GM19397 (cell line): ENCODE data around the gene LAMA3.

Experiments used
- ATAC-seq: cut with Tn5 transposase; IDR thresholded peaks from one replicate; pipeline ENCODE4 v1.9.1; 2021; ENCODE audit warnings: mild to moderate bottlenecking, moderate library complexity; ENCODE audit not compliant: unreplicated experiment

LAMA3 gene

DNA sequence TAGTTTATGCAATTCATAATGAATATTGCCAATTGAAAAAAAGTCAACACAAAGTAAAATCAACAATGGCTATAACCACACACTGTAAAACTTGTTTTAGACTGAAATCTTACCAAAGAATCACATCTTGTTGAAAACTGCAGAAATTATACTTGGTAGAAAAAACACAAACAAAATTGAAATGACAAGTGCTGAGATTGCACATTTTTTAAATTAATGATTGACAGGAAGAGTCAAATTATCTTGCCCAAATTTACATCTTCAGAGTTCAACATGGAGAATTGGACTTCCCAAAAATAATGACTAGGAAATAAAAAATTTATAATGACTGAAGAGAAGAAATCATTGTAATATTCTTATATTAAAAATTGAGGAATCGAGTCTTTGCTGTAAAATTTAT lies 240.7 kb downstream of the LAMA3 start:
- no peak for ATAC-seq

GRCh38 chr18:23932385-23933067 lies 243.3 kb downstream of the LAMA3 start:
- no peak for ATAC-seq

- ATAC-seq = no peak
These were observed 244.2 kb downstream of the LAMA3 start for GRCh38 chr18:23933407-23933806.

GRCh38 chr18:23934252-23934651 lies 245.0 kb downstream of the LAMA3 start:
- ATAC-seq = no peak

DNA sequence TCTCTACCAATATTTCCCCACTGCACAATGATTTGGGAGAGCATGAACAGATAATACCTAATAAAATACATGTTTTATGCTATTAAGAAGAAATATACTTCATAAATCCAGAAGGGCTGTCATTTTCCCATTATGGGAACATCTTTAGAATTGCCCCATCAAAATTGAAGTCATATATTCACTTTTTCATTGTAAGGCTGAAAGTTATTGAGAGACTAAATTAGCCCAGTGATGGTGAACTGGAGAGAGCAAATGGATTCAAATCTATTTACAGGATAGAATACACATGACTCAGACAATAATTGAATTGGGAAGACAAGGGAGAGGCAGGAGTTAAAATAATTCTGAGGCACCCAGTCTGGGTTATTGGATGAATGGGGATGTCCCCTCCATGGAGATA lies 245.6 kb downstream of the LAMA3 start:
- ATAC-seq = no peak

DNA sequence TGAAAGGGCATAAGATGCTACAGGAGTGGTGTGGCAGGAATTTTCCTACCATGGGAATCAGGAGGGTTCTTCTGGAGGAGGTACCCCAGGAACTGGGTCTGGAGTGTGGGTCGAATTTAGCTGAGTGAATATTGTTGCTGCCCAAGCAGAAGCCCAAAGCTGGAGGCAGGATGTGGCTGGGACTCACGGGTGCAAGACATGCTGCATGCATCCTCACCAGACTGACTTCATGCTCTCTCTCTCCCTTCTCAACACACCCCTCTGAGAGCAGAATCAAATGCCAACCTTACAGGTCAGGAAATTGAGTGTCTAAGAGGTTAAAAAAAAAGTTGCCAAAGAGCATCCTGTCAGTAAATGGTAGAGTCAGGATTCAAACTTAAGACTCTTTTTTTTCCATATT lies 246.6 kb downstream of the LAMA3 start:
- no peak for ATAC-seq

DNA sequence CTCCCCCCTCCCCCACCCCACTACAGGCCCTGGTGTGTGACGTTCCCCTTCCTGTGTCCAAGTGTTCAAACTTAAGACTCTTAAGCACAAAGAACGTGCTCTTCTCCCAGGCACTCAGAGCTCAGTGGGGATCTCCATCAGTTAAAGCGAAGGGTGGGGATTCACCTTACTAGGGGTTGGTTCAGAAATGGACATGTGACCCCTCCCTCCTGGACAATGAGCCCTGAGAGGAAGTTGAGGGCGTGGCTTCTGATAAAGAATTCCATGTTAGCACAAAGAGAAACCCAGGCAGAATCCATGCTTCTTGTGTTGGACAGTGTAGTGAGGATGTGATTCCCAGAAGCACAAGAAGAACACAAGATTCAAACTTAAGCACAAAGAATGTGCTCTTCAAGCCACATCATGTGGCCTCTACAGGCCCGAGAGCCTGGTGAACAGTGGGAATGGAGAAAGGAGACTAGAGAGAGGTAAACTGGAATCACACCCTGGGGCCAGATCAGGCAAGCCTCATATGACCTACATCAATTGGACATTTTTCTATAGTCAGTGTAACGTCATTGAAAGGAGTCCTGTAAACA lies 247.2 kb downstream of the LAMA3 start:
- ATAC-seq = no peak

GRCh38 chr18:23938043-23938756 lies 248.9 kb downstream of the LAMA3 start:
- ATAC-seq = no peak

GRCh38 chr18:23938901-23939341 lies 249.7 kb downstream of the LAMA3 start:
- ATAC-seq = no peak

- ATAC-seq = no peak
These were observed 250.1 kb downstream of the LAMA3 start for GRCh38 chr18:23939366-23939765.

DNA sequence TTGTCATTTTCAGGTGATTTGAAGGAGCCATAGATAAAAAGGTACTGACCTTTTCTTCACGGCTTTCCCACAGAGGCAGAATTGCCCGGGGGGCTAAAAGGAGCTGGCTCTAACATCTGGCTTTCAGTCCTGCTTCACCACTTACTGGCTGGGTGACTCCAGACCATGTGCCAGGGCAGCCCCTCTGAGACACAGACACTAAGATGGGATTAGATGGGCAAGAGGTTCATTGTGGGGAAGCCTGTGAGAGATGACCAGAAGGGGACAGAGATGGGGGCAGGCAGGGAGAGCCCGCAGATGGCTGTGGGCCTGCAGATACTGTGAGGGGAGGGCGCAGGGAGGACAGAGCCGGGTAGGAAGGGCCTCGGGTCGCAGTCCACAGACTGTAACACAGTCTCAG lies 250.6 kb downstream of the LAMA3 start:
- no peak for ATAC-seq

- ATAC-seq = no peak
These were observed 252.5 kb downstream of the LAMA3 start for GRCh38 chr18:23941791-23942190.

- ATAC-seq = no peak
These were observed 253.9 kb downstream of the LAMA3 start for GRCh38 chr18:23943104-23943503.

DNA sequence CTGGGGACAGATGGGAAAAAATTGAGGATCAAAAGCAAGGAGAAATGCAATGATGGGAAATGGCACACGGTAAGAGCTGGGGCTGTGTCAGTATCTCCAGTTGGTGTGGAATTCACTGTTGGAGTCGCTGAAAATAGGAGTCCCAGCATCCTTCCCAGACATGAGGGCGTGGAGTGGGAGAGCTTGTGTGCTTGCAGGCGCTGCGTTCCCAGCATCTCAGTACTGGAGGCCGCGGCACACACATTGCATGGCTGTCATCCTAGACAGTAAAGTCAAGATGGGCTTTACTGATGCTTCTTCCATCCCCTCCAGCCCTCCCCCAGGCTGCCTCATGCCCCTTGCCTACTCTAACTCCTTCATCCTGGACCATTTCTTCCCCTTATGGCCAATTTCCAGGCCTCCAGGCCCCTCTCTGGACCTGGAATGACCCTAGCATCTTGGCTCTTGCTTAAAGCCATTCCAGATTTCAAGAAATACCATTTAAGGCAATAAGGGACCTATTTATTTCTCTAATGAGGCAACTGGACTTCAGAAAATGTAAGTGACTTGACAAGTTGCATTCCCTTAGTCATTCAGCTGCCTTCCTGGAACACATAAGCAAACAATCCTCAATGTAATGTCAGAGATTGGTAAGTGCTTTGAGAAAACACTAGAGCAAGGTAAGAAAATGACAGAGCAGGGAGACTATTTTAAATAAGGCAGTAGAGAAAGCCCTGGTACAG lies 254.8 kb downstream of the LAMA3 start:
- ATAC-seq = no peak

DNA sequence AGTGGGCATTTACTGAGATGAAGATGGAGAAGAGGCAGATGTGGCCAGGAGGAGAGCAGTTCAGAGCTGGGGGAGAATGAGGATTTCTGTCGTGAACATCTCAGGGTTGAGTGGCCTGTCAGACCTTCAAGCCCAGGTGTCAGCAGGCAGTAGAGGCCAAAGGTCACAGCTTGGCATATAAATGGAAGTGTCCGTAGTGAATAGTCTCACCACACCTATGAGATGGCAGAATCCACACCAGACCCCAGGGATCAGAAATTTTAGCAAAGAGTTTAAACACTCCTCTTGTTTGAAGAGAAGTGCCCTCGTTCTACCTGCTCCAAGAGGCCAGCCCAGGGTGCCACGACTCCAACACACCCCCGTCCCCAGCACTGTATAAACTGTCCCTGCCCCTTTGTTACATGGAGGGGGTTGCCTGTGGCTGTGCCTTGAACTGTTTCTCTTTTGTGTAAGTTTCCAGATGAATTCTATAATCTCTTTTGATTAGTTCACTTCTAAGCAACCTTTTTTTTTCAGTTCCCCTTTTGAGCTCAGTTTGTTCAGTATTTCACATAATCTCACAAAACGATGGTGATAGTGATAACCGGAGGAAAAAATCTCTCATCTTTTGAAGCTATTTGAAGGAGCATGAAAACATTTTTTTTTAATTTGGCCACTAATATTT lies 256.3 kb downstream of the LAMA3 start:
- no peak for ATAC-seq

DNA sequence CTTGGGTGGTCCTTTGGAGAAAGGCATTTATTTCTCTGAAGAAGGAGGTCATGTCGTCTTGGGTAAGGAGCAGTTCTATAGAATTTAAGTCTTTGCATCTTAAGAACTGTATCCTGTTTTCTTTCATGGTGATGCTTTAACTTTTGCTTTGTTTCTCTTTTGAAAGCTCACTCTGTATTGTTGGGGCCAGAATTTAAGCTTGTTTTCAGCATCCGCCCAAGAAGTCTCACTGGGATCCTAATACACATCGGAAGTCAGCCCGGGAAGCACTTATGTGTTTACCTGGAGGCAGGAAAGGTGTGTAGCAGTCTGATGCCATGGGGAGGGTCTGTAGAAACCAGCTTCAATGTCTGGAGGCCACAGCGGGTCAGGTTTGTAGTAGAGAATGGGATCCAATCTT lies 260.6 kb downstream of the LAMA3 start:
- ATAC-seq = no peak

GRCh38 chr18:23950644-23951043 lies 261.4 kb downstream of the LAMA3 start:
- ATAC-seq = no peak

DNA sequence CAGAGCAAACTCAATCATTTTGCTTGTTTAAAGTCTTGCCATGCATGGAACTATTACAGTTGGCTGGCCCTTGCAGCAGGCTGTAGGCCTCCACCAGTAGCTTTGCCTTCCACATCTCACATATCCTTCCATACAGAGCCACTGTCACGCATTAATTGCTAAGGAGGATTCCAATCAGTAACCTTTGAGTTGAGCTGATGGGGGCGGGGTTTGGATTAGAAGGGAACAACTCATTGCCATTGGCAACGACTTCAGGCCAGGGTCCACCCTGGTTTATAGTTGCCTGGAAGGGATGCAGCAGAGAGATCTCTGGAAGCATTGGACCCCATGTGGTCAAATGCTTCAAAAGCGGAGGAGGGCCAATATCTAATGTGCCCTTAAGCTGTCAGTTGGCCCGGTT lies 262.0 kb downstream of the LAMA3 start:
- ATAC-seq = no peak

DNA sequence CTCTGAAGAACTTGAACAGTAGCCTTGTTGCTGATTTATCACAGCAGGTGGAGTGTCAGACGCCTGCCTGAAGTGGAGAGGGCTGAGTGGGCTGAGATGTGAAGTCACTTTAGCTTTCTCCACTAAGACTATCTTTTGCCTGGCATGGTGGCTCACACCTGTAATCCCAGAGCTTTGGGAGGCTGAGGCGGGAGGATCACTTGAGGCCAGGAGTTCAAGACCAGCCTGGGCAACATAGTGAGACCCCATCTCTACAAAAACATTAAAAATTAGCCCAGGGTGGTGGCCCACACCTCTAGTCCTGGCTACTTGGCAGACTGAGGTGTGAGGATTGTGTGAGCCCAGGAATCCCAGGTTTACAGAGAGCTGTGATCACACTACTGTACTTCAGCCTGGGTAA lies 264.7 kb downstream of the LAMA3 start:
- ATAC-seq = no peak

GRCh38 chr18:23956483-23956882 lies 267.2 kb downstream of the LAMA3 start:
- ATAC-seq = no peak

DNA sequence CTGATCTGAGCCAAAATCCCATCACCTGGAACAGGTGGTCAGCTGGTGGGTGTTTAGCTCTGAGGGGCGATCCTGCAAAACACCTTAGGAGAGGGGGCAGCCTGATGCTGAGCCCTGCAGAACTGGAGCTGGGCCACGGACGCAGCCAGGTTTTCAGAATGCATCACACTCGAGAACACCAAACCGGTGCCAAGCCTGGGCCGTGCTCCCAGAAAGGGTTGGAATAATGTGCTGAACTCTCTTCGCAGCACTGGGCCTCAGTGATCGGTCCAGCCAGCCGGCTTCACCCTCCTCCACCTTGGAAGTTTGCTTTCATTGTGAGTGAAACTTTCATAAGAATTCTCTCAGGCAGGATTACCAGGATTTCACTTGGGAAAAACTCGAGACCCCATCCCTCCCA lies 268.8 kb downstream of the LAMA3 start:
- ATAC-seq = no peak
